T follicular helper cell (primary cell): Measurements from ENCODE around the gene C20orf202.

Experiments used
- DNase-seq: peaks from one replicate; pipeline ENCODE4 v3.0.0-alpha.2; 2020; ENCODE audit warnings: low read depth
- total RNA-seq, 2 experiments: gene quantifications; one replicate each; lab custom pipeline; 2026; lab: John Stamatoyannopoulos, UW

C20orf202 gene
- total RNA-seq: 0.09 to 0.90 reads per million in 2 experiments

DNA sequence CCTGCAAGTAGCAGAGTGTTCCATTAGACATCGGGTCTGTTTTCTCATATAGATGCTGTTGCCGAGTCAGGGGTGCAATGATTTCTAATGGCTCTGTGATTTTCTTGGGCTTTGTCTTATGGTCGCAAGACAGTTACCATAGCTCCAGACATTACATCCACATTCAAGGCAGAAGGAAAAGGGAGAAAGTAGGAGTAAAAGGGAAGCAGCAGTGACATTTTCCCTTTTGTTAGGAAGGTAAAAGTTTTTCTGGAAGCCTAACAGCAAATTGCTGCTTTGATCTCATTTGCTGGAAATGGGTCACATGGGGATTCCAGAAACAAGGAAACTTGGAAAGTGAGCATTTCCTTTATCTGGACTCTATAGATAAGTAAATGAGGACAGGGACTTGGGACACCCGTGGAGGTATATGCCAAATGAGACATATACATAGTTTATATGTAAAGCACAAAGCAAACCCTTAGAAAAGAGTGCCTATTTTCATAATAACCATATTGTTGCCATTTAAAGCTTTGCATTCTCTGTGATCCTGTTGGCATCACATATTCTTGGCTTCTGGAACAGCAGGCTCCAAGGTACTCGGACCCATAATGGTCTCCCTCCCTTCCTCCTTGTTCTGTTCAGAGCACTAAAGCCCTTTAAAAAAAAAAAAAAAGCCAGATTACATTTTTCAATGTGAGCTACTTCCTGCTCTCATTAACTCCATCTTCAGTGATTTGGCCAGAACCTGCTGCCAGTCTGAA lies at the start of gene C20orf202:
TSS of gene C20orf202 (plus strand) at position 693 of the 743 bp plus-strand sequence. CDS start 132 bp downstream, outside the sequence.
- DNase-seq: no peak

DNA sequence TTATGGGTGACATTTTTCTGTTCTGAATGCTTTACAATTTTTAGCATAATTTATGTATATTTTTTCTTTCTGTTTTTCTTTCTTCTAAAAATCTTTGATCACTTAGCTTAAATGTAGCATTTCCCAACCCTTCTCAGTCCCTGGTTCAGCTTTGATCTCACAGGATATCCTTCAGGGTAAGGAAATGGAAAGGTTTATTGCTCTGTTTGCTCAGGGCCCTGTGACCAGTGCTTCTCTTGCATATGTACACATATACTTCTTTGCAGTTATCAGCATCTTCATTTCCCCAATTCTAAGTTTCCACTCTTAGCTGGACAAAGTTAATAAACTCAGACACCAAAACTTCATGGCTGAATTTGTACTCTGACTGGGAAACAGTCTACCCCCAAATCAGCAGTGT lies 49.0 kb upstream of the C20orf202 start:
- DNase-seq: no peak

DNA sequence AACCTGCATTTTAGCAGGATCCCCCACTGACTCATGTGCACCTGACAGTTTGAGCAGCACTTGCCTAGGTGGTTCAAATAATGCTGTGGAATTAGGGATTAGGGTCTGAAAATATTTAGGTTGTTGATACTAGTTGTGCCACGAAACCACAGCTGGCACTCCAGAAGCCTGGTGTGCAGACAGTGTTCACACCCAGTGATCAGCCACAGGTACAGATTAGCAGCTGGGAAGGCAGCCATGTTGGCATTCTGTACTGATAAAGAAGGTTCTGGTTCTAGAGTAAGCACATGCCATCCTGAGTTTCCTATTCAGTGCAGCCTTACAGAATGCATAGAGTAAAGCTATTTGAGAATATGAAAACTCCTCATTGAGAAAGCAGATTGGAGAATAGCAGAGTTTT lies 48.6 kb upstream of the C20orf202 start:
- no peak for DNase-seq

DNA sequence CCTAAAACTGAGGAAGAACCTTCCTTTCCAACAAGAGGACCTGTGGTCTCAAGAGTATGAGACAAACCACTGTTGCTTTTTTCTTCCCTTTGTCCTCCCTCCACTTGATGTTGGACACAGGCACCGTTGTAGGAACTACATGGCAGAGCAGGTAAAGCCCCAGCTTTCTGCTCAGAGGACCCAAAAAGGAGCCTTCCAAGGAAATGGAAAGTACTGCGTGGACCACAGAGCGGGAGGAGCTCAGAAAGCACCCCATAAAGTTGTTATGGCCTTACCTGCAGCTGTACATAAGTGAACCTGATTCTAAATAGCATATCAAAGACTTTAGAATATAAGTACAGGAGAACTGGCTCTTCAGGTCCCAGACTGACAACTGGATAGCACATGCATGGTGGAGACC lies 47.9 kb upstream of the C20orf202 start:
- DNase-seq: no peak

DNA sequence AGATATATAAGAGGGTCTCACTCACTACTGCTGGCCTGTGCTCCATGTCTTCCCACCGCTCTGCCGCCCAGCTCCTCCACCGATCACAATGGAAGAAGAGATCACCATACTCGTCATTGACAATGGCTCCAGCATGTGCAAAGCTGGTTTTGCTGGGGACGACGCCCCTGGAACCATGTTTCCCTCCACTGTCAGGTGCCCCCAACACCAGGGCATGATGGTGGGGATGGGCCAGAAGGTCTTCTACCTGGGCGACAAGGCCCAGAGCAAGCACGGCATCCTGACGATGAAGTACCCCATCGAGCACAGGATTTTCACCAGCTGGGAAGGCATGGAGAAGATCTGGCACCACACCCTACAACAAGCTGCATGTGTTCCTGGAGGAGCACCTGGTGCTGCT lies 42.8 kb upstream of the C20orf202 start:
- no peak for DNase-seq

DNA sequence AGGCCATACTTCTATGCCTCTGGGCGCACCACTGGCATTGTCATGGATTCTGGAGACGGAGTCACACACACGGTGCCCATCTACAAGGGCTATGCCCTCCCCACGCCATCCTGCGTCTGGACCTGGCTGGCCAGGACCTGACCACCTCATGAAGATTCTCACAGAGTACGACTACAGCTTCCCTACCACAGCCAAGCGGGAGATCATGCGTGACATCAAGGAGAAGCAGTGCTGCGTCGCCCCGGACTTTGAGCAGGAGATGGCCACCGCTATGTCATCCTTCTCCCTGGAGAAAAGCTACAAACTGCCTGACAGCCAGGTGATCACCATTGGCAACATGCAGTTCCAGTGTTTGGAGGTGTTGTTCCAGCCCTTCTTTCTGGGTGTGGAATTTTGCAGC lies 42.3 kb upstream of the C20orf202 start:
- no peak for DNase-seq

DNA sequence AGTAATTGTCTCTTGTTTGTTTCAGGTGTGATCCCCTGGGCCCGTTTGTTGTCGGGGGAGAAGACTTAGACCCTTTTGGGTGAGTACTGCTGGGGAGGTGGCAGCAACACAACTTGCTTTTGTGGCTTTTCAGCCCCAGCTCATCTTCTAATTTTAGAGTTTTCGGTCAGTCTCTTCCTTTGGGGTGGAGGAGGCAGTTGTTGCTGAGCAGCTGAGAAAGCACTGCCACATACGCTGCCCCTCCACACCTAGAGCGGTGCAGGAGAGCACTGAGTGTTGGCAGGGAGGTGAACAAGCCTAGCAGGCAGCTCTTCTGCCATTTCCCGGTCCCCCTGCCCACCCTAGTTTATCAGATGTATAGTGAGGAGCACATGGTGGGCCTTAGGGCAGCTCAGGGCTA lies 40.1 kb upstream of the C20orf202 start:
- DNase-seq: no peak

DNA sequence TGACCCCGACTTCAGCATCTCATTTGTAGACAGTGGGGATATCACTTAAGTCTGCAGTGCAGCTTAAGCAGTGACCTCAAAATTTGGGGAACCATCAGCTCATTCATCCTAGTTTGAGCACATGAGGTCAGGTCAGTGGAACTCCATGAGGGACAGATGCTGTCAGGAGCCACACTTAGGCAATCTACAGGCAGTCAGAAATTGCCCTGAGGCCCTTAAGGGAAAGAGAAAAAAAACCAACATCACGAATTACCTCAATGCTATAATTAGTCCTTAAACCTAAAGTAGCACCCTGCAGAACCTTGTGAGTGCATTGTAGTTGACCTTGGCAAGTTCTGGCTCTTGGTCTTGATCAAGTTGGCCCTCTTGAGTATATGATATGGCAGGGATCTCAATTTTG lies 39.6 kb upstream of the C20orf202 start:
- no peak for DNase-seq

DNA sequence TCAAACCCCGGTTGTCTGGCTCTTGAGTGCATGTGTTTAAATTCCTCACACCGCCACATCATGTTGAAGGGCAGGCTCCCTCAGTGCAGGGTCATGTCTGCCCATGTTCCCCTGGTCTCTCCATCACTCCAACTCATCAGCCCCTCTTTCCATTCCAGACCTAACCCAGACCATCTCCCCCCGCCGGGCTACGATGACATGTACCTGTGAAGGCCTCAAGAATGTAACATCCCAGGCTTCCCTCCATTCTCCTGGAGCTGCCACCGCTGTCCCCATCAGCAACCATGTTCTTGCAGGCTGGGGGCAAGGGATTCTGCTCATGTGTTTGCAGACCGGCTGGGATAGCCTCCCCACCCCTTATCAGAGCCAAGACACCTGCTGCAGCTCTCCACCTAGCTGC lies 38.4 kb upstream of the C20orf202 start:
- DNase-seq: no peak

DNA sequence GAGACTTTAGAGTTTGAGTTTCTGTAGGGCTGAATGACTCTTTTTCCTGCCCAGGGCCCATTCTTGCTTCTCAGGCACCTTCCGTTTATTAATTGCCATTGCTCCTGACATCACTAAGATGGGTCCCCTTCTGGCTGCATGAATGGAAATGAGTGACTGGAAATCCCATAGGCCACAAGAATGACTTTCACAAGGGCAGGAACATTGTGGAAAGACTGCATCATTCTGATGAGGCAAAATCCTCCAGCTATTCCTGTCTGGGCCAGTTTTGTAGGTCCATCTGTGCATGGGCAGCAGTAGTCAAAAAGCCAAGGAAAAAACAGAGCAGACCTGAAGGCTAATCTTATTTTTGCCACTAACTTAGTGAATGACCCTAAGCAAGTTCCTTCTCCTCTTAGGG lies 37.7 kb upstream of the C20orf202 start:
- DNase-seq: no peak

DNA sequence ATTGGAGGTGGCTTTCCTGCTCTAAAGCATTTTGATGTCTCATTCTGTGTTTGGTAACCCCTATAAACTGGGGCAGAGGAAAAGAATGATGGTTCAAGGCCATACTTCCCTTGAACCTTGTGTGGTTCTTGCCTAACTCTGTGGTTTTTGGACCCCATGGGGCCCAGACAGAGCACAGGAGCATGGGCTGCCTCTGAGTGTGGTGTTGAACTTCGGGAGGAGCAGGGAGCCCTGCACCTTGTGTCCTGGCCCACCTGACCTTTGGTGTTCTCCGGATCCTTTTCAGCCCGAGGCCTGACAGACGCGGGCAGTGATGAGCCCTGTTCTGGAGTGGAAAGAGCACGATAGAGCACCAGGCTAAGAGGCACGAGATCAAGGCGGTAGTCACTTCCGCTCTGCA lies 37.3 kb upstream of the C20orf202 start:
- no peak for DNase-seq

DNA sequence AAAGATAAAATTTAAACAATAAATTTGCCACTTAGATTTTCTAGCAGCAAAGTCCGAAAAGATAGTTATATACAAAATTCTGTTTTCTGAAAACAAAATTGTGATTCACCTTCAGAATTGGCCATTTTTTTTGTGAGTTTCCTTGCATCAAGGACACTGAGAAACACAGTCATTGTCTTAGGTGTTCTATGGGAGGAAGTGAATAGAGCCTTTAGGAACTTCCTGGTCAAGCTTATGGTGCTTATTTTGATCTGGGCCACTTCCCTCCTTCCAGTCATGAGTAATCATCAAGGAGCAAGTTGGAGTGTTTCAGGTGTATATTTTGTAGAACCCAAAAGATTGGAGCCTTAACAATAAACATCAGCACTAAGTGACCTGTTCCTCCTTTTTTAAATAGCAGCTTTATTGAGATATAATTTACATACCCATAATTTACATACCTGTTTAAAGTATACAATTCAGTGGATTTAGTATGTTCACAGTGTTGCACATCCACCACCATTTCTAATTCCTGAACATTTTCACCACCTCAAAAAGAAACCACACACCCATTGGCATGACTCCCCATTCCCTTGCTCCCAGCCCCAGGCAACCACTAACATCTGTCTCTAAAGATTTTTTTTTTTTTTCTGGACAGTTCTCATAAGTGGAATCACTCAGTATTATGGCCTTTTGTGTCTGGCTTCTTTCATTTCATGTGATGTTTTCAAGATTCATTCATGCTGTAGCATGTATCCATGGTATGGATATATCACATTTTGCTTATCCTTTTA lies 36.1 kb upstream of the C20orf202 start:
- no peak for DNase-seq

DNA sequence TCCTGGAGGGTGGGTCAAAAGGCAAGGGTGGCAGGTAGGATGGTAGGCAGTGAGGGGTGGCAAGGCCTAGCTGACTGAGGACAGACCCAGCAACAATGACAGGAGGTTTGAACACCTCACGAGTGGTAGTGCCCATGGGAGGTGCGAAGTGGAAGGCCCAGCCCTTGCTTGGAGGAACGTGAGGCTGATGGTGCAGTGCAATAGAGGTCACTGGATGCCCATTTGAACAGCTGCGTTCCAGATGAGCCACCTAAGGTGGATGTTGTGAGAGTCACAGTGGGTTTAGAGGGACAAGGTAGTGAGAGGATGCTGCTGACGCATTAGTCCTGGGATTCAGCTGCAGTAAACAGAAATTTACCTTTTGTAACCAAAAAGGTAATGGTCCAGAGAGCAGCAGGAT lies 34.0 kb upstream of the C20orf202 start:
- DNase-seq: no peak

DNA sequence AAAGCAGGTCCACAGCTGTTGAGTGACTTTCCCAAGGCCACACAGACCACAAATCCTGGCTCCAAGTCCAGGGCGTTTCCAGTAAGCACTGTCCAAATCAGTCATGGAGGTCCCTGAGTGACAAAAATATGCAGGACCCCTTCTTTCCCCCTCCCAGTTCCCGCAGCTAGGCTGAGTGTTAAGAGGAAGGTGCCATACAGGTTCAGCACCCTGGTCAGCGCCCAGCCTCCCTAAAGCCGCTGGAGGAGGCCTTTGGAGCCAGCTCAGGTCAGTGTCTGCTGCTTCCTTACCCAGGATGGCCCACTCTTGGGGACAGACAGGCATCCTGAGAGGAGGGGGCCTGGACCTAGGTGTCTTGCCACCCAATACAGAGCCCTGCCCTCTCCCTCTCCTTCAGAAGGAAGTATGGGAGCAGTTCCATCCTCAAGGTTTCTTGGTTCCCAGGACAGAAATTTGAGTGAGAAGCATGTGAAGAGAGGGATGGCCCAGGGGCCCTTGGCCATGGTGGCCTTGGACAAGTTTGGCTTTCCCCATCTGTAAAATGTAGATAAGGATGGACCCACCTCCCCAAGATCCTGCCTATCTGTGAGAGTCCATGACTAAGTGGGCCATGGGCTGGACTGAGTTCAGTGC lies 31.7 kb upstream of the C20orf202 start:
- no peak for DNase-seq

DNA sequence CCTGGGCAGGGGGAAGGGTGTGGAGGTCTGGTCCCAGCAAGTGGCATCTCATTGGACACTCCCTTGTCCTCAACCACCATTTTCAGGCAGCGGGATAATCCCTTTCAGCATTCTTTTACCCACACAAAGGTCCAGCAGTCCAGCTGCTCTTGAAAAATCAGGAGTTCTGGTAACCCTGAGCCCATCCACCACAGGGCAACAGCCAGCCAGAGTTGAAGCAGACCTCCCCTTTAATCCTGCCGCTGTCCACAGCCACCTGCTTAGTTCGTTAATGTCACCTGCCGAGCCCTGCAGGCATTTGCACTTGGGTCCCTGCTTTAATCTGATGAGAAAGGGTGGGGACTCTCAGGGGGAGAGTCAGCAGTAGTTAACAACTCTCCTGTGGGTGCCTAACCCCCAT lies 29.6 kb upstream of the C20orf202 start:
- no peak for DNase-seq

DNA sequence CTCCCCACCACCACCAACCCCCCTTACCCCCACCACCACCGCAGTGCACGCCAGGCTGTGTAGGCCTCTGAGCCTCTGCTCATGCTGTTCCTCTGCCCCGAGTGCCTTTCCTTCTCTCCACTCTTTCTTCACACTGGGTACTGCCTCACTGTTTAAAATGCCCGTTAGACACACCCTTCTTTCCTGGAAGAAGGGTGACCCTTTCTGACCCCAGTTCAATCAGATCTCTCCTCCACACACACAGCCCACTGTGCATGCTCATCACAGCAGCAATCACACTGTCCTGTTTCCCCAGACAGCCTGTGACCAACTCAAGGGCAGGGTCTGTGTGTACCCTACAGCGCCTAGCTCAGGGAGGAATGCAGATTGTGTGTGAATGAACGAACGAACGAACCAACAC lies 28.5 kb upstream of the C20orf202 start:
- no peak for DNase-seq

DNA sequence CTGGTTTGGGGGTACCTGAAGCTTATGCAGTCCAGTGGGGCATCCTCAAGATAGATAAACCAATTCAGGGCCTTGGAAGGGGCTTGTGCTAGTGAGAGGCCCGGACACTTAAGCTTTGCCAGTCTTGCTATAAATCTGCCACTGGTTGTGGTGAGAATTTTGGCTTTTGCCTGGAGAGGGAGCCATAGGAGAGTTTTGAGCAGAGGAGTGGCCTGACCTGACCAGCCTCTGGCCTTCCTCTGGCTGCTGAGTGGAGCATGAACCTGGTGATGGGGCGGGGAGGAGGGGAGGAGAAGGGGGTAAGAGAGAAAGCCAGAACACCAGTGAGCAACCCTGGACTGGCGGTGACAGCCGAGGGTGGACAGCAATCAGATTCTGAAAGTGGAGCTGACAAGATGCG lies 25.6 kb upstream of the C20orf202 start:
- no peak for DNase-seq

DNA sequence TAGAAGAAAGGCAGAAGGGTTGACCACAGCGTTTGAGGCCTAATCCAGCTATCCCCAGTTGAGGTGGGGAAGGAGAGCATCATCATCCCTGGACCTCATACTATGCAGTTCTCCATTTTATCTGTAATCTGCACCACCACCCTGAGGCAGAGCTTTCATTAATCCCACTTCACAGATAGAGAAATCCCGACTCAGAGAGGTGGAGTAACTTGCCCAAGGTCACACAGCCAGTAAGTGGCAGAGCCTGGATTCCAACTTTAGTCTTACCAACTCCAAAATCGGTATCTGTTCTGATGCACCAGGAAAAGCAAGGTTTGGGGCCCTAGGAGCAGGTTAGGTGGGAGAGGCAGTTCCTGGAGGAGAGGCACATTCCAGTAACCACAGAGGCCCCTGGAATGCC lies 25.2 kb upstream of the C20orf202 start:
- DNase-seq: no peak

DNA sequence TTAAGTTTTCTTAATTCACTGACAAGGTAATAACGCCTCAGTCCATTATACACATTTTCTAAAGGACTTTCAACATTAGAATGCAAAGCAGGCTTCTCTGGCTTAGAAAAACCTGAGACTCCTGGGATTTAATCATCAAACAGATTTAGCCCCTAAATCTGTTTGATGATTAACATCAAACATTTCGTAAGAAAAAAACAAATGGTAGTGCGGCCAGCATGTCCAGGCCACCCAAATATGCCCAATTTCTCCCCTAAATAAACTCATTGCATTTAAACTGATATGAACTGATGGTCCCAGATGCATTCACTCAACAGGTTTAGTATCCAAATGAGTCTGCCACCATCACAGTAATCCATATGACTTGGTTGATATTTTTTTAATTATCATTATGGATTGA lies 24.6 kb upstream of the C20orf202 start:
- DNase-seq: no peak

DNA sequence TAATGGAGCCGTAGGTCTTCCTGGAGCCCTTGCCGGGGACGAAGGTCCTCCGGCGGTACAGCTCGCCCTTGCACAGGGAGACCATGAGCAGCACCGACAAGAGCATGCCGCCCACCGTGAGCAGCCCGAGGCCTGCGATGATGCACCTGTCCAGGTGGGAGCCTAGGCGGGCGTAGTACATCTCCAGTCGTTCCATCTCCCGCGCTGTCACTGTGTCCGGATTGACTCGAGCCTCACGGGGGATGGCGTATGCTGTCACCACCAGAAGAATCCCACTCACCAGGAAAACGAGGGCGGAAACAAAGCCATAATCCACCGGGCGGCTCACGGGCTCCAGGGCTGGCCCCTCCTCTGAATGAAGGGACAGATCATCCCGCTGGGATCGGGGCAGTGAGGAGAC lies 22.3 kb upstream of the C20orf202 start:
- no peak for DNase-seq

DNA sequence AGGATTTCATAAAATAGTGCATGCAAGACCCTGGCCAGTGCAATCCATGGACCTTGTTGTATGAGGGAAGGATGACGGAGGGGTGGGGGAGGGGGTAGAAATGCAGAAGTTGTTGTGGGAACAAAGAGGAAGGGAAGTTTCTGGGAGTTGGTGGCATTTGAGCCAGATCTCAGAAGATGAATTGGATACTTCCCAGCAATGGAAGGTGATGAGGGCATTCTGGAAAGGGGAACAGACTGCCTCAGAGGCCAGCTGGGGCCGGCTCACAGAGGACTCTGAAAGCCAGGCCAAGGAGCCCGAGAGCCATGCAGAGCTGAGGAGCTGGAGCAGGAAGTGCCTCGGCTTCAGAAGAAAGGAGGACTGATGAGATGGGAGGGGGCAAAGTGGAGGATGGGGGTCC lies 21.1 kb upstream of the C20orf202 start:
- DNase-seq: no peak

DNA sequence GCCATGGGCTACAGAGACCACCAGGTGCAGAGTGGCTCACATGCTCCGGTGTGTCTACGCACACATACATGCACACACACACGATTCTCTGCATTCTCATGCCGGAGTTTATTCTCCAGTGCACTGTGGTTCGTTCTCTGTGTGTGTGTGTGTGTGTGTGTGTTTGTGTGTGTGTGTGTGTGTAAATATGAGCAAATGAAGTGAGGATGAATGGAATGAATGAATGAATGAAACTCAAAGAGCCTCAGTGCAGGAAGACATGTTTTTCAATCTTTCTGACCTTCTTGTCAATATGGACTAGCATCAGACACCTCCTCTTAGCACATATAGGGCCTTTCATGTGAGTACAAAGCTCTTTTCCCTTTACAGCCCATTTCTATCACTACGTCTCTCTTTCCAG lies 20.1 kb upstream of the C20orf202 start:
- no peak for DNase-seq

DNA sequence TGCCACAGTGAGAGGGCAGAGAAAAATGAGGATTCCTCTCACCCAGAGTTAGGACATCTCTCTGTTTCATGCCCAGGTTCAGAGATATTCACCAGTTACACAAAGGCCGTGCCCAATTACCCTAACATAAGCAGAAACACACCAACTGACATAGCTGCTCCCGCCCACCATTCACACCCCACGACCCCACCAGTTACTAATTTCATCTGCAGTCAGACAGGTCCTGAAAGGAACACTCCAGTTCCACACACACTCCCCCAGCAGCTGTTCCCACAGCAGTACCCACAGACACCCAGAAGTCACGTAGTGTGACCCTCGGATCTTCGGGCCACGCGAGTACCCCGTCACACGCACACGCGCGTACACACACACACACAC lies 19.0 kb upstream of the C20orf202 start:
- no peak for DNase-seq
